K562 (cell line): ENCODE results near the gene ZNF500. TPM values are rescaled to one million over a fixed set of nuclear protein-coding genes. Genes with fewer than 3 reads are reported as not detected.

ENCODE experiments used
- CBFA2T2 ChIP-seq: fragments of 450-650 bp; conservative IDR thresholded peaks from 2 replicates; pipeline ENCODE4 v1.6.1; 2017; ENCODE audit warnings: mild to moderate bottlenecking
- JUN ChIP-seq, 2 experiments: sonication (generic) in 1 of 2; formaldehyde crosslinking in 1 of 2; IDR thresholded peaks; 2 replicates each; pipeline versions ENCODE4 v1.6.1 to v1.8.0; 2012 to 2022; ENCODE audit warnings: borderline replicate concordance in 2 of 2, mild to moderate bottlenecking in 2 of 2, improper control_type of control experiment in 1 of 2, low read depth in 1 of 2, low read length in 1 of 2, missing genetic modification reagents in 1 of 2
- LEF1 ChIP-seq: fragments of 450-650 bp; IDR thresholded peaks from 2 replicates; pipeline ENCODE4 v1.6.1; 2016; ENCODE audit warnings: mild to moderate bottlenecking
- MYNN ChIP-seq, 2 experiments: sonication (generic); formaldehyde crosslinking in 1 of 2; IDR thresholded peaks; 2 replicates each; pipeline versions ENCODE4 v1.5.0 to v1.6.1; 2016 to 2020; ENCODE audit warnings: antibody characterized with exemption in 1 of 2, missing genetic modification reagents in 1 of 2
- NFIC ChIP-seq: fragments of 450-650 bp; IDR thresholded peaks from 2 replicates; pipeline ENCODE4 v1.6.1; 2017; ENCODE audit warnings: mild to moderate bottlenecking, inconsistent platforms
- NR1H2 ChIP-seq: sonication (generic); formaldehyde crosslinking; IDR thresholded peaks from 2 replicates; pipeline ENCODE4 v1.4.0; 2020; ENCODE audit warnings: mild to moderate bottlenecking, missing genetic modification reagents
- RFX1 ChIP-seq: fragments of 450-650 bp; IDR thresholded peaks from 2 replicates; pipeline ENCODE4 v1.6.1; 2016; ENCODE audit warnings: mild to moderate bottlenecking, moderate library complexity
- SAFB ChIP-seq: fragments of 200-400 bp; formaldehyde crosslinking; IDR thresholded peaks from 2 replicates; pipeline ENCODE4 v1.6.1; 2017; ENCODE audit warnings: low read depth, low read length, borderline replicate concordance
- SAFB2 ChIP-seq: fragments of 200-400 bp; formaldehyde crosslinking; IDR thresholded peaks from 2 replicates; pipeline ENCODE4 v1.6.1; 2018; ENCODE audit warnings: borderline replicate concordance, low read length, low read depth, moderate library complexity; ENCODE audit not compliant: severe bottlenecking
- SMARCE1 ChIP-seq: fragments of 450-650 bp; IDR thresholded peaks from 2 replicates; pipeline ENCODE4 v1.7.1; 2016; ENCODE audit warnings: mild to moderate bottlenecking
- SP1 ChIP-seq: sonication (generic); formaldehyde crosslinking; IDR thresholded peaks from 2 replicates; pipeline ENCODE4 v1.8.1; 2022; ENCODE audit warnings: mild to moderate bottlenecking, missing genetic modification reagents
- YBX1 ChIP-seq: fragments of 450-650 bp; IDR thresholded peaks from 2 replicates; pipeline ENCODE4 v1.7.1; 2016; ENCODE audit warnings: mild to moderate bottlenecking
- ZNF354B ChIP-seq: fragments of 250-450 bp; sonication (Bioruptor Pico); IDR thresholded peaks from 2 replicates; pipeline ENCODE4 v1.4.0; 2020
- ZNF778 ChIP-seq: fragments of 450-650 bp; formaldehyde crosslinking; IDR thresholded peaks from 2 replicates; pipeline ENCODE4 v1.4.0; 2020; ENCODE audit warnings: mild to moderate bottlenecking, moderate library complexity
- polyA plus RNA-seq, 8 experiments: library from polyadenylated mRNA; depleted of rRNA in 4 of 8; stranded (reverse) in 5 of 8; unstranded in 3 of 8; fragments of >200 nt; fragmentation: Nextera tagmentation in 2 of 8; fragmentation: Illumina TruSeq in 1 of 8; extraction: Ambion mirVana in 2 of 8; extraction: Trizol in 1 of 8; gene quantifications; 2 replicates each; pipeline versions ENCODE4 v1.2.1 to v1.2.3, GENCODE V29; 2011 to 2014; ENCODE audit warnings: inconsistent platforms in 1 of 8, missing spikeins in 1 of 8
- total RNA-seq, 7 experiments: library from RNA; depleted of rRNA in 6 of 7; stranded (reverse); fragments of >200 nt in 6 of 7; fragmentation: Illumina TruSeq in 2 of 7; extraction: Trizol in 2 of 7; gene quantifications; 2 replicates each; pipeline versions ENCODE4 v1.2.1 to v1.2.3, GENCODE V29; 2011 to 2021; ENCODE audit warnings: low replicate concordance in 1 of 7
- TF ChIP-seq, protein P1 (sequence below): IDR thresholded peaks from 2 replicates; pipeline ENCODE4 v1.6.1; 2012; ENCODE audit warnings: low read depth, low read length, improper control_type of control experiment, borderline replicate concordance
- TF ChIP-seq, protein P2 (sequence below), 2 experiments: fragments of 450-650 bp; formaldehyde crosslinking in 1 of 2; IDR thresholded peaks; 2 replicates each; pipeline versions ENCODE4 v1.4.0 to v1.6.1; 2014 to 2020; ENCODE audit warnings: mild to moderate bottlenecking in 2 of 2, borderline replicate concordance in 1 of 2, low read depth in 1 of 2
- TF ChIP-seq, protein P3 (sequence below): fragments of 250-450 bp; sonication (Bioruptor Pico); IDR thresholded peaks from 2 replicates; pipeline ENCODE4 v1.8.0; 2021; ENCODE audit warnings: mild to moderate bottlenecking, moderate library complexity

The ZNF500 gene
- total and polyA plus RNA-seq, 9 of the 15 experiments (the other 6 are each of a cell fraction or from before 2014, with no cell fraction given) = 0.80 to 20.8 (median 5.3) TPM

DNA sequence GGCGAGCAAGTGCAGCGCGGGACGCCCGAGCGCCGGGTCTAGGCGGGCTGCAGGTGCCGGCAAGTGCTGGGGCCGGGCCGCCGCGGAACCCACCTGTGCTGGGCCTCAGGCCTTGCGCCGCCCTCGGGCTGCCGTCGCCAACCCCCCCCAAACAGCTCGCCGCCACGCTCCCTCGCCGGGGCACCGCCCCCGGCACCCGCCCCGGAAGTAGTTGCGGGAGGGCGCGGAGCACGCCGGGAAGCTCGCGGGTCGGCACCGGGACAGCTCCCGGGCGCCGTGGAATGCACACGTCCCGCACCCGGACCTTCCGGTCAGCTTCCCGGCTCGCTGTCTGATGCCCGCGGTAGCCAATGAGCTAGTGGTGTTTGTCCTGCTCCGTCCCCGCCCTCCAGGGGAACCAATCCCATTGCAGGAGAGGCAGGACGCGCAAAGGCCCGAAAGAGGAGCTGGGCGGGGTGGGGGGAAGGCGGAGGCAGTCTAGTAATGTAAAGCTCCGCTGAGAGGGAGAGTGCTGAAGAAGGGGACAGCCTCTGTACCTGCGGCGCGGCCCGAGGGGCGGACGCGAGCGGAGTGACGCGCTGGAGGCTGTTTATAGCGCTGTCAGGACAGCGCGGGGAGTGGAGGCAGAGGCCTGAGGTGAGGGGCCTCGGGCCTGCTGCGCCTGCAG lies 32.8 kb downstream of the ZNF500 start, which contains the start of the genes ANKS3 and DNAAF8 (continued):
- TF ChIP-seq, protein P1, sequence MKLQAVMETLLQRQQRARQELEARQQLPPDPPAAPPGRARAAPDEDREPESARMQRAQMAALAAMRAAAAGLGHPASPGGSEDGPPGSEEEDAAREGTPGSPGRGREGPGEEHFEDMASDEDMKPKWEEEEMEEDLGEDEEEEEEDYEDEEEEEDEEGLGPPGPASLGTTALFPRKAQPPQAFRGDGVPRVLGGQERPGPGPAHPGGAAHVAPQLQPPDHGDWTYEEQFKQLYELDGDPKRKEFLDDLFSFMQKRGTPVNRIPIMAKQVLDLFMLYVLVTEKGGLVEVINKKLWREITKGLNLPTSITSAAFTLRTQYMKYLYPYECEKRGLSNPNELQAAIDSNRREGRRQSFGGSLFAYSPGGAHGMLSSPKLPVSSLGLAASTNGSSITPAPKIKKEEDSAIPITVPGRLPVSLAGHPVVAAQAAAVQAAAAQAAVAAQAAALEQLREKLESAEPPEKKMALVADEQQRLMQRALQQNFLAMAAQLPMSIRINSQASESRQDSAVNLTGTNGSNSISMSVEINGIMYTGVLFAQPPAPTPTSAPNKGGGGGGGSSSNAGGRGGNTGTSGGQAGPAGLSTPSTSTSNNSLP = no peak
- TF ChIP-seq RFX1 = no peak
- no peak for TF ChIP-seq SMARCE1
- no peak for TF ChIP-seq MYNN (IDR thresholded peaks at IDR 0.05)
- TF ChIP-seq MYNN (CRISPR knock-in tag; IDR thresholded peaks at IDR 0.05) = no peak
- TF ChIP-seq, protein P2, sequence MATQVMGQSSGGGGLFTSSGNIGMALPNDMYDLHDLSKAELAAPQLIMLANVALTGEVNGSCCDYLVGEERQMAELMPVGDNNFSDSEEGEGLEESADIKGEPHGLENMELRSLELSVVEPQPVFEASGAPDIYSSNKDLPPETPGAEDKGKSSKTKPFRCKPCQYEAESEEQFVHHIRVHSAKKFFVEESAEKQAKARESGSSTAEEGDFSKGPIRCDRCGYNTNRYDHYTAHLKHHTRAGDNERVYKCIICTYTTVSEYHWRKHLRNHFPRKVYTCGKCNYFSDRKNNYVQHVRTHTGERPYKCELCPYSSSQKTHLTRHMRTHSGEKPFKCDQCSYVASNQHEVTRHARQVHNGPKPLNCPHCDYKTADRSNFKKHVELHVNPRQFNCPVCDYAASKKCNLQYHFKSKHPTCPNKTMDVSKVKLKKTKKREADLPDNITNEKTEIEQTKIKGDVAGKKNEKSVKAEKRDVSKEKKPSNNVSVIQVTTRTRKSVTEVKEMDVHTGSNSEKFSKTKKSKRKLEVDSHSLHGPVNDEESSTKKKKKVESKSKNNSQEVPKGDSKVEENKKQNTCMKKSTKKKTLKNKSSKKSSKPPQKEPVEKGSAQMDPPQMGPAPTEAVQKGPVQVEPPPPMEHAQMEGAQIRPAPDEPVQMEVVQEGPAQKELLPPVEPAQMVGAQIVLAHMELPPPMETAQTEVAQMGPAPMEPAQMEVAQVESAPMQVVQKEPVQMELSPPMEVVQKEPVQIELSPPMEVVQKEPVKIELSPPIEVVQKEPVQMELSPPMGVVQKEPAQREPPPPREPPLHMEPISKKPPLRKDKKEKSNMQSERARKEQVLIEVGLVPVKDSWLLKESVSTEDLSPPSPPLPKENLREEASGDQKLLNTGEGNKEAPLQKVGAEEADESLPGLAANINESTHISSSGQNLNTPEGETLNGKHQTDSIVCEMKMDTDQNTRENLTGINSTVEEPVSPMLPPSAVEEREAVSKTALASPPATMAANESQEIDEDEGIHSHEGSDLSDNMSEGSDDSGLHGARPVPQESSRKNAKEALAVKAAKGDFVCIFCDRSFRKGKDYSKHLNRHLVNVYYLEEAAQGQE (IDR thresholded peaks at IDR 0.05; ENCODE audit: borderline replicate concordance) = peak; percentile 92
- TF ChIP-seq, protein P2 (CRISPR knock-in tag; IDR thresholded peaks at IDR 0.05; ENCODE audit: low read depth) = peak; percentile 90
- no peak for TF ChIP-seq CBFA2T2
- no peak for TF ChIP-seq ZNF354B (CRISPR knock-in tag)
- TF ChIP-seq, protein P3, sequence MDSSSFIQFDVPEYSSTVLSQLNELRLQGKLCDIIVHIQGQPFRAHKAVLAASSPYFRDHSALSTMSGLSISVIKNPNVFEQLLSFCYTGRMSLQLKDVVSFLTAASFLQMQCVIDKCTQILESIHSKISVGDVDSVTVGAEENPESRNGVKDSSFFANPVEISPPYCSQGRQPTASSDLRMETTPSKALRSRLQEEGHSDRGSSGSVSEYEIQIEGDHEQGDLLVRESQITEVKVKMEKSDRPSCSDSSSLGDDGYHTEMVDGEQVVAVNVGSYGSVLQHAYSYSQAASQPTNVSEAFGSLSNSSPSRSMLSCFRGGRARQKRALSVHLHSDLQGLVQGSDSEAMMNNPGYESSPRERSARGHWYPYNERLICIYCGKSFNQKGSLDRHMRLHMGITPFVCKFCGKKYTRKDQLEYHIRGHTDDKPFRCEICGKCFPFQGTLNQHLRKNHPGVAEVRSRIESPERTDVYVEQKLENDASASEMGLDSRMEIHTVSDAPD (CRISPR knock-in tag) = no peak
- peak; percentile 76 for TF ChIP-seq SP1 (CRISPR knock-in tag)
- no peak for TF ChIP-seq LEF1
- no peak for TF ChIP-seq SAFB2
- no peak for TF ChIP-seq YBX1
- TF ChIP-seq NFIC = no peak
- peak; percentile 40; the same call in 1 of the 2 replicates for TF ChIP-seq JUN (IDR thresholded peaks at IDR 0.05; ENCODE audit: borderline replicate concordance, low read depth, low read length)
- TF ChIP-seq JUN (CRISPR knock-in tag; IDR thresholded peaks at IDR 0.05; ENCODE audit: borderline replicate concordance) = no peak
- TF ChIP-seq SAFB = no peak
- TF ChIP-seq ZNF778 = no peak
- TF ChIP-seq NR1H2 (CRISPR knock-in tag) = no peak
